ENCODE results near the gene CAPN5. TPM values are rescaled to one million over a fixed set of nuclear protein-coding genes. Genes with fewer than 3 reads are reported as not detected.

The CAPN5 gene
- total RNA-seq, 1 donor from 2014 or later, result 7.8 TPM

GRCh38 chr11:77026743-77027142 lies 40.0 kb upstream of the CAPN5 start:
- Histone ChIP-seq H3K27me3 (ENCODE audit: control insufficient read depth, insufficient read depth, low read length) (peaks cover 2% of the 10 kb centered on the region), H3K36me3 (ENCODE audit: control insufficient read depth, insufficient read depth, low read length) (no peaks in the 10 kb centered on the region), H3K4me3 (ENCODE audit: low read depth, low read length) (no peak overlapping the region)
- DNase-seq (ENCODE audit: low read depth), result no peak
- no peak for TF ChIP-seq CTCF (IDR thresholded peaks at IDR 0.05; ENCODE audit: insufficient read depth, low read length, poor library complexity, severe bottlenecking)

GRCh38 chr11:77027275-77027674 lies 39.5 kb upstream of the CAPN5 start:
- no peak overlapping the region for H3K4me3 ChIP-seq (ENCODE audit: low read depth, low read length)
- no peaks in the 10 kb centered on the region for H3K36me3 ChIP-seq (ENCODE audit: control insufficient read depth, insufficient read depth, low read length)
- no peak for DNase-seq (ENCODE audit: low read depth)
- H3K27me3 ChIP-seq (ENCODE audit: control insufficient read depth, insufficient read depth, low read length), result peaks cover 2% of the 10 kb centered on the region
- TF ChIP-seq CTCF (IDR thresholded peaks at IDR 0.05; ENCODE audit: insufficient read depth, low read length, poor library complexity, severe bottlenecking), result no peak

GRCh38 chr11:77029829-77030228 lies 36.9 kb upstream of the CAPN5 start:
- Histone ChIP-seq H3K4me3 (ENCODE audit: low read depth, low read length) (no peak overlapping the region), H3K36me3 (ENCODE audit: control insufficient read depth, insufficient read depth, low read length) (no peaks in the 10 kb centered on the region), H3K27me3 (ENCODE audit: control insufficient read depth, insufficient read depth, low read length) (peaks cover 2% of the 10 kb centered on the region)
- DNase-seq (ENCODE audit: low read depth), result no peak
- TF ChIP-seq CTCF (IDR thresholded peaks at IDR 0.05; ENCODE audit: insufficient read depth, low read length, poor library complexity, severe bottlenecking), result no peak

GRCh38 chr11:77030834-77031414 lies 35.8 kb upstream of the CAPN5 start:
- H3K36me3 ChIP-seq (ENCODE audit: control insufficient read depth, insufficient read depth, low read length), result no peaks in the 10 kb centered on the region
- TF ChIP-seq CTCF (IDR thresholded peaks at IDR 0.05; ENCODE audit: insufficient read depth, low read length, poor library complexity, severe bottlenecking), result no peak
- no peak overlapping the region for H3K4me3 ChIP-seq (ENCODE audit: low read depth, low read length)

GRCh38 chr11:77031599-77031998 lies 35.2 kb upstream of the CAPN5 start:
- no peaks in the 10 kb centered on the region for H3K36me3 ChIP-seq (ENCODE audit: control insufficient read depth, insufficient read depth, low read length)
- H3K4me3 ChIP-seq (ENCODE audit: low read depth, low read length), result no peak overlapping the region
- H3K27me3 ChIP-seq (ENCODE audit: control insufficient read depth, insufficient read depth, low read length), result peaks cover 5% of the 10 kb centered on the region
- DNase-seq (ENCODE audit: low read depth), result no peak
- TF ChIP-seq CTCF (IDR thresholded peaks at IDR 0.05; ENCODE audit: insufficient read depth, low read length, poor library complexity, severe bottlenecking), result no peak

More at GRCh38 chr11:77030834-77031414, 35.8 kb upstream of the CAPN5 start:
- no peak for DNase-seq (ENCODE audit: low read depth)
- H3K27me3 ChIP-seq (ENCODE audit: control insufficient read depth, insufficient read depth, low read length), result peaks cover 5% of the 10 kb centered on the region

GRCh38 chr11:77035039-77035438 lies 31.7 kb upstream of the CAPN5 start:
- Histone ChIP-seq H3K36me3 (ENCODE audit: control insufficient read depth, insufficient read depth, low read length) (no peaks in the 10 kb centered on the region), H3K27me3 (ENCODE audit: control insufficient read depth, insufficient read depth, low read length) (peaks cover 19% of the 10 kb centered on the region), H3K4me3 (ENCODE audit: low read depth, low read length) (no peak overlapping the region)
- TF ChIP-seq CTCF (IDR thresholded peaks at IDR 0.05; ENCODE audit: insufficient read depth, low read length, poor library complexity, severe bottlenecking), result no peak
- DNase-seq (ENCODE audit: low read depth), result no peak
